GM04503 (cell line): ENCODE data around the gene GID4.
"Not testable (repeated sequence)": the region's sequence is repeated elsewhere in the genome, so short reads cannot be mapped to it uniquely, and the experiment has no call there.

ENCODE experiments used
- DNase-seq: peaks from one replicate; pipeline ENCODE4 v3.0.0-alpha.2; 2012; ENCODE audit warnings: low read depth

Gene GID4

DNA sequence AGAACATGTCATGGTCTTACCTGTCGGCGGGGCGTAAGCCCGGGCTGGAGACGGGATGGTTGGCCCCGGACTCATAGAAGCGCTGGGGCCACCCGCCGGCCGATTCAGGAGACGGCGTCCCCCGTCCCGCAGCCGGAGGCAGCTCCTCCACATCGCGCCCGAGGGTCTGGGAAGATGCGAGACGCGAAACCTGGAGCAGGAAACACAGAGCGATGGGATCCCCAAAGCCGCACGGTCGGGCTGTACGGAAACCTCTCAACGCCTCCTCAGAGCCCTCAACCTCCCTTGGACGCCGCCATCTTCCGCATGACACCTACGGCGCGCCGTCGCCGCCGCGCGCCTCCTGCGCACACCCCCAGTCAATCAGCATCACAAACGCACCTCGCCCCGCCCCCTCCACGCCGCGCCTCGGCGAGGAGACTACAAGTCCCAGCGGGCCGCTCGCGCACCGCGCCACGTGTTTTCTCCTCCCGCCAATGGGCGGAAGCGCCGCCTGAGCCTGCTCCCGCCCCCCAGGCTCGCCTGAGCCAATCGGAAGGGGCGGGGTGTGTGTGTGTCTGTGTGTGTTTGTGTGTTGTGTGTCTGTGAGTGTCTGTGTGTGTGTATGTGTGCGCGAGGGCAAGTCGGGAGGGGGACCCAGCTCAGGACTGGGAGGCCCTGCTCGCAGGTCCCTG is at the start of gene GID4, which contains the start of gene ATPAF2:
TSS of gene GID4 (plus strand) at position 548 of the 674 bp plus-strand sequence. CDS start at position 605, 57 bp downstream.
TSS of gene ATPAF2 (minus strand) at position 308 of the 674 bp plus-strand sequence. CDS start at position 153, 155 bp downstream.
- DNase-seq, result peak; percentile 88

DNA sequence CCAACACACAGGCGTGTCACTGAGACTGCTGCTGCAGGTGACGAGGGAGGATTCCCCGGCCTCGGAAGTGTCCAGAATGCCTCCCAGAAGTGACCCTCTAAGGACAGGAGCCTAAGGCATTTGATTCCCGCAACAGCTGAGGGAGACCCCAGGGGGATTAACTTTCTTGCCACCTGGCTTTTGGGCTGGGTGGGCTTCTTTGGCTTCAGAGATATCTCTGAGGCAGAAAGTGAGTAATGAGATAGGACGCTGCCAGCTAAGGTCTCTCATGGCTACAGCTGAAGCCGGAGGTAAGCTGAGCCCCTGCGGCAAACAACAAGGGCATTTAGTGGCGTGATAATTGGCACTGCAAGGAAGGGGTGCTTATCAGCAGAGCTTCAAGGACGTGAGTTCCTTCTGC is 49.6 kb upstream of the GID4 start:
- DNase-seq, result no peak

DNA sequence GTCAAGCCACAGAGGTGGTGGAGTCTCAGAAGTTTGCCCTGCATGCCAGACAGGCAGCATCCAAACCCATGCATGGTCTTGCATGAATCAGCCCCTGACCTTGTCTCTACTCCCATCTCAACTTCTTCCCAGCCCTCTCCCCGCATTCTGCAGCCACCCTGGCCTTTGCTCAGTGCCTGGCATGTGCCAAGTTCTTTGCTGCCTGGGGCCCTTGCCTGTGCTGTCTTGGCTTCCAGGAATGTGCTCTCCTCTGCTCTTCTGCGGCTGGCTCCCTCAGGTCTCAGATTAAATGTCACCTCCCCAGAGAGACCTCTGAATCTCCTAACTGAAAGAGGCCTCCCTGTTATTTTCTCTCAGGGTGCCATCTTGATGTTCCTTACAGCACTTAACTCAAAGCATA is 48.9 kb upstream of the GID4 start:
- no peak for DNase-seq

DNA sequence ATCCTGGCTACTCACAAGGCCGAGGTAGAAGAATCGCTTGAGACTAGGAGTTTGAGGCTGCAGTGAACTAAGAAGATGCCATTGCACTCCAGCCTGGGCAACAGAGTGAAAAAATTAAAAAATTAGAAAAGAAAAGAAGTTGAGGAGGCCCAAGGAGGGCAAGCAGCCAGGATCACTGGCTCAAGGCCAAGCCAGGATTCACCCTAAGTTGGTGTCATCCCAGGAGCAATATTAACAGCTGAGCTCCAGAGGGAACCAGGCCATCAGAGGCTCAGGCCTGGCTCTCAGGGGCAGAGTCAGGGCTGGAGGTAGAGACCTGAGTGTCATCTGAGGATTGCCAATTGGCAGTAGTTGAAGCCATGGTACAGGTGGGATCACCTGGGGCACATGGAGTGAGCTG is 45.8 kb upstream of the GID4 start:
- DNase-seq, result no peak

DNA sequence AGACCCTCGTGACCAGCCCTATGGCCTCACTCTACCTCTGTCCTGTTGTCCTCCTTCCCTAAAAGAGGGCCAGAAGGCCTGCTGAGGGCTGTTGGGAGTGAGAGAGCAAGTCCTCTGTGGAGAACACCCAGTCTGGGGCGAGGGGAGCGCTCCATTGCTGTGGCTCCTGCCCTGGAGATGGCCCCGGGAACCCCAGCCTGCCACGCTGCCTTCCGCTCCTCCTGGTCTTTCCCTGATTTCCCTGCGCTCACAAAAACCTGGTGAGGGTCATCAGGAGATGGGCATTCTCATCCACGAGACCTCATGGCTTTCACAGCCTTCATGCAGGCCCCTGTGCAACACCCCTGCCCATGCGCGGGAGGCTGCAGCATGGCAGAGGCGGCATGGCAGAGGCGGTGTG is 45.4 kb upstream of the GID4 start:
- no peak for DNase-seq

DNA sequence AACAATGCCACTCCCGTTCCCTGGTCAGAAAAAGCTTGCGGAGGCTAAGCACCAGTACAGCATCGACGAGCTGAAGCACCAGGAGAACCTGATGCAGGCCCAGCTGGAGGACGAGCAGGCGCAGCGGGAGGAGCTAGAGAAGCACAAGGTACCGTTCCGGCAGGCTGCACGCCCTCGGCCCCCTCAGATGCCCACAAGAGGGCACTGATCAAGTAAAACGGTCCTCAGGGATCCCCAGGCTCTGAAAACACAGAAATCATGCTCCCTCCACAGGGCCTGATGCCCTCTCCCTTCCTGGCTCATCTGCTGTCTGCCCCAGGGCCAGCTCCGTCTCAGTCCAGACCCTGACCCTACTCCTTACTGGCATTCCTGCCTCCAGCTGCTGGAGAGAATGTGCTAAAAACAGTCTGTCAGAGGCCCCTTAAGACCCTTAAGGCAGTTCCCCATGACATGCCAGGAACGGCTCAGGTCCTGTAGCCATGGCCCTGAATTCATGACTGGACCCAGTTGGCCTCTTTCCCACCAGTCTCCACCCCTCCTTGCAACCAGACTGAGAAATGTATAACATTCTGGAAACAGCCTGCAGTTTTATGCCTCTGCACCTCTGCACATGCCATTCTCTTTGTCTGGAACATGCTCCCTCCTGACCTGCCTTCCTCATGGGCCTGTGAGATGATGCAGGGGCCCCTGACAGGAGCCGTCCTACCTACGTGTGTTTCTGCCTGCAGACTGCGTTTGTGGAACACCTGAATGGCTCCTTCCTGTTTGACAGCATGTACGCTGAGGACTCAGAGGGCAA is 44.7 kb upstream of the GID4 start:
- no peak for DNase-seq

DNA sequence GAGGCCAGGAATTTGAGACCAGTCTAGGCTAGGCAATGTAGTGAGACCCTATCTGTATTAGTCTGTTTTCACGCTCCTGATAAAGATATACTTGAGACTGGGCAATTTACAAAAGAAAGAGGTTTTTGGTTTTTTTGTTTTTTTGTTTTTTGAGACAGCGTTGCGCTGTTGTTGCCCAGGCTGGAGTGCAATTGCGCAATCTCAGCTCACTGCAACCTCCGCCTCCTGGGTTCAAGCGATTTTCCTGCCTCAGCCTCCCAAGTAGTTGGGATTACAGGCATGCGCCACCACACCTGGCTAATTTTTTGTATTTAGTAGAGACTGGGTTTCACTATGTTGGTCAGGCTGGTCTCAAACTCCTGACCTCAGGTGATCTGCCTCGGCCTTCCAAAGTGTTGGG is 43.3 kb upstream of the GID4 start:
- not testable (repeated sequence) for DNase-seq

DNA sequence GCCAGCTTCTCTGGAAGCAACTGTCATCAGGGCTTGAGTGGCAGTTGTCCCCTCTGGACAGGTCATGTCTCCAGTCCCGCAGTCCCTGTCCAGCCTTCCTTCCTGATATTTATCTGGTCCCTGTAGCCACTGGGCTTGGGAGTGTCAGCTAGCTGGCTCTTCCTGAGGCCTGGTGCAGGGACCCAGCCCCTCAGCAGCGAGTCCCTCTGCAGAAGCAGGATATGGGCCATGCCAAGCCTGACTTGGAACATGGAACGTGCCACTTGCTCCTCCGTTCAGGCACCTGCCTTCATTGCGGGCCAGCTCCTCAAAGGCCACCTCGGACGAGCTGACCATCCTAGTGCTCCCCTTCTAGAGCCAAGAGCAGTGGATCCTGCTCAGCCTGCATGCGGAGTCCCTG is 40.3 kb upstream of the GID4 start:
- DNase-seq, result no peak

DNA sequence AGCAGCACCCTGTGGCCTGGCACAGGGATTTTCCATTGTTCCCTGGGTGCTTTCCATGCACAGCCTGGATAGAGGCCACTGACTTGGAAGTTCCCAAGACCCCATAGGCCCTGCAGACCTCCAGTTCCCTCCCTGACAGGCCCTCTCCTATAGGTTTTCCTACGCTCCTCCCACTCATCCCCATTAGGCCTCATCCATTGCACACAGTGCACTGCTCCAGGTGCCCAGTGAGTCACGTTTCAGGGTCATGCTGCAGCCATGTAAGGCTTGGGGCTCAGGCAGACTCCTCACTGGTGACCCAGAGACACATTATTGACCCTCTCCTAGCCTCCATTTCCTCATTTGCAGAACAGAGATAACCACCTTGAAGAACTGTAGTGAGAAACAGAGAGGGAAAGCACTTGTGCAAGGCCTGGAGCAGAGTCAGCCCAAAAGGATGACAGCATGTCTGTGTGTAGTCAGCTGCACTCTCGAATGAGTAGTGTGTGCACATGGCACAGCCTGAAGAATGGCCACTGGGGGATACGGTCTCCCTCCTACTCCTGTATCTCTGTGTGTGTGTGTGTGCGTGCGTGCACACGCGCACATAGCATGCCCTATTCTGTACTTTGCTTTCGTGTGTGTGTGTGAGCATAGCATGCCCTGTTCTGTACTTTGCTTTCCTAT is 39.7 kb upstream of the GID4 start:
- no peak for DNase-seq

DNA sequence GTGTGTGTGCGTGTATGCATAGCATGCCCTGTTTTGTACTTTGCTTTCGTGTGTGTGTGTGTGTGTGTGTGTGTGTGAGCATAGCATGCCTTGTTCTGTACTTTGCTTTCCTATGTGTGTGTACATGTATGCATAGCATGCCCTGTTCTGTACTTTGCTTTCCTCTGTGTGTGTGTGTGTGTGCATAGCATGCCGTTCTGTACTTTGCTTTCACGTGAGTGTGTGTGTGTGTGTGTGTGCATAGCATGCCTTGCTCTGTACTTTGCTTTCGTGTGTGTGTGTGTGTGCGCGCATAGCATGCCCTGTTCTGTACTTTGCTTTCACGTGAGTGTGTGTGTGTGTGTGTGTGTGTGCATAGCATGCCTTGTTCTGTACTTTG is 39.2 kb upstream of the GID4 start:
- no peak for DNase-seq

DNA sequence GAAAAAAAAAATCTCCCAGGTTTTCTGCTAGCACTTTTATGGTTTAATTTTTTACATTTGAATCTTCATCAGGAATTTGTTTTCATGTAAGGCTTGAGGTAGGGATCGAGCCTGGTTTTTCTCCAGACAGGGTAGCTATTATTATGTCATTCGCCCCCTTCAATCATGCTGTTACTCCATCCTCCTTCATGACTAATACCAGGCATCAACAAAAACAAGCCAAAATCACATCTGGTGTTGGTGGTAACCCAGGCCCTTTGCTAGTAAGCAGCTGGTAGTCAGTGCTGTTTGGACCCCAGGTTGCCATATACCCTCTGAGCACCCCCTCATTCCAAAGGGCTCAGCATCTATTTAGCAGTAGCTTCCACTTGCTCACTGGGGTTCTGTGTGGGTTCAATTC is 37.0 kb upstream of the GID4 start:
- DNase-seq, result no peak

DNA sequence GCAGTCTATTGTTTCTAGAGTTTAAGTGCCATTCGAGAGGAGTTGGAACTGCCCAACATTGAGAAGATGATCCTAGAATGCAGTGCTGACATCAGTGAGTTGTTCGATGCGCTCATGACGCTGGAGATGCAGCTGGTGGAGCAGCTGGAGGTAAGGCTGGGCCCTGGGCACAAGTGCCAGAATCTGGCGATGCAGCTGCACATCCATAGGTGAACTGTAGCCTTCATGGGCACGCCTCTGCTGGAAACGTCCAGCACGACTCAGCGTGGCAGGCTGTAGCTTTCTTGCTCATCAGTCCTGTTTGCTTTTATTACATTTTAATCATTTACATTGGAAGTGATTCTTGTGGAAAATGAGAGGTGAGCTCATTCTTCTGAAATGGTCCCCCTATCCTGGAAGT is 34.9 kb upstream of the GID4 start:
- DNase-seq, result no peak

DNA sequence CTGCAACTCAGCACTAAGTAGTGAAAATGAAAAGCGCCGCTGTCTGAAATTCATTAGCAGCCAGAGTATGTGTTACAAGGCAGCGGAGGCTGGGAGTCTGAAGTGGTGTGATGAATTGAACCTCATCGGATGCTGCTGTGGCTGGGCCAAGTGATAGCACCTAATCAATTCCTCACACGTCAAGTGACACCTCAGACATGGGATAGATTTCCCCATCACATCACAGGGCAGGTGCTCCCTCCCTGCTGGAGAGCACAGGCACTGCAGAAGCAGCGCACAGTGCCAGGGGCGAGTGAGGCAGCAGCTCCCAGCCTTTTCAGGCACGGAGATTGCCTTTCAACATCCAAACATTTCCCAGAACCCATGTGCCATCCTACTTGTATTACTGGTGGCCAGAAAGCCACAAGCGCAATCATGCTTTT is 34.3 kb upstream of the GID4 start:
- no peak for DNase-seq

DNA sequence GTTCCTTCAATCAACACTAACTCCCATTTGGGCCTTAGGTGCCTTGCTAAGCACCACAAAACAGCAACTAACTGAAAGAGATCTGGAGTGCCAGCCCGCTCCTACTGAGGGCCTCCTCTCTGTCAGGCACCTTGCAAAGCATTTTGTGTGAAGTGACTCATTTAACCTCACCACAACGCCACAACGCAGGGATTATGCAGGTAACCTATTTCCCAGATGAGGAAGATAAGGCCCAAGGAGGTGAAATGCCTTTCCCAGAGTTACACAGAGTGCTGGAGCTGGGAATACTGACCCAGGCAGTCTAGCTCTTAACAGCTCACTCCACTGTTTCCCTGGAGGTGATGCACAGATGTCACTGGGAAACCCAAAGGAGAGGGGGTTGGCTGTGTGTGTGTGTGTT is 33.7 kb upstream of the GID4 start:
- DNase-seq, result no peak

DNA sequence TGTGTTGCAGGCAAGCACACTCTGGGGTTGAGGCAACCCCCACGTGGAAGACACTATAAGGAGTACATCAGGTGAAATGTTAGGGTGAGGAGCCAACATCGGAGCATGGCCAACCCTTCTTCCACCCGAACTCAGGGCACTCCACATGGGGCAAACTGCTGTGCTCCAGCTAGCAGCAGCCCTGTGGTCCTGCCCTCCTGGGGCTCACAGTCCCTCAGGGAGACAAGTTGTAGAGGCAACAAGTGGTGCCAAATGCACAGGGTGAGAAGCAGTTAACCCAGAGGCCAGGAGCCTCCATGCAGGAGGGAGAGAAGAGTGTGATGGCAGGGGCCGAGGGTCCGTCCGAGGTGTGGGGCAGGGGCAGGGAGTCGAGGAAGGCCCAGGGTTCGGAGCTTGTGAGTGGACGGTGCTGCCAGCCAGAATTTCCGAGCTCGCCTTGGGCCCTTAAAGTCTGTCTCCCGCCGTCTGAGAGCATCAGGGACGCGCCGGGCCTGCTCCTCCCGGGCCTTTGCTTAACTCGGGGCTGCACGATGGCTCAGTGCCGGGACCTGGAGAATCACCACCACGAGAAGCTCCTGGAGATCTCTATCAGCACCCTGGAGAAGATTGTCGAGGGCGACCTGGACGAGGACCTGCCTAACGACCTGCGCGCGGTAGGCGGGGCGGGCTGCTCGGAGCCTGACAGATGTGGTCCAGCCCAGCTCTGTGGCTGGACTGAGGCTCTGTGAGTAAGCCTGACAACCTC is 32.5 kb upstream of the GID4 start:
- no peak for DNase-seq

DNA sequence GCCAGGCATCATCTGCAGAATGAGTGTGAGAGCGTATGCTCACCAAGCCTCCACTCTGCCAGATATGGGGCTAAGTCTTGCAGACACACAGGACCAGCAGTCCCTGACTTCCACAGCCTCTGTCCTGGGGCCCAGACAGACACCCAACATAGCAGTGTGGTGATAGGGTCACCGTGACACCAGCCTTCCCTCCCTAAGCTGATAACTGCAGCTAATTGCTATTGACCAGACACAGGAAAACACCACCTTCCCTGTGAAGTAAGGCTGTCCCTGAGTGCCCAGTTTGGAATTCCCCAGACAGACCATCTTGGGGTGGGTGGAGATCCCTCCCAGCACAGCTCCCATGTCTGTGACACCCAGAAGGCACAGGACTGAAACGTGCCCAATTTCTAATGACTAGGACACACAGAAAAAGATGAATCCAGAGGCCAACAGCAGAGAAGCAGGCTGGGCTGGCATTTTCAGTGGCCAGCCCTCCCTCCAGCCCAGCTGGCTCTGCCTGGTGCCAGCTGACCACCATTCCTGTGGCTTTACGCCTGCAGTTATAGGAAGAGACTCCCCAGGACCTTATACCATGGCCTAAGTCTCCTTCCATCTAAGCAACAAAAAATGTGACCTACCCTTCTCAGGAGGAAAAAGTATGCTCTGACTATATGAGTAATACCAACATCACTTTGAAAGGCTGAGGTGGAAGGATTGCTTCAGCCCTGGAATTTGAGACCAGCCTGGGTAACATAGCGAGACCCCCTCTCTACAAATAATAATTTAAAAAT is 30.5 kb upstream of the GID4 start:
- DNase-seq, result peak; percentile 61

DNA sequence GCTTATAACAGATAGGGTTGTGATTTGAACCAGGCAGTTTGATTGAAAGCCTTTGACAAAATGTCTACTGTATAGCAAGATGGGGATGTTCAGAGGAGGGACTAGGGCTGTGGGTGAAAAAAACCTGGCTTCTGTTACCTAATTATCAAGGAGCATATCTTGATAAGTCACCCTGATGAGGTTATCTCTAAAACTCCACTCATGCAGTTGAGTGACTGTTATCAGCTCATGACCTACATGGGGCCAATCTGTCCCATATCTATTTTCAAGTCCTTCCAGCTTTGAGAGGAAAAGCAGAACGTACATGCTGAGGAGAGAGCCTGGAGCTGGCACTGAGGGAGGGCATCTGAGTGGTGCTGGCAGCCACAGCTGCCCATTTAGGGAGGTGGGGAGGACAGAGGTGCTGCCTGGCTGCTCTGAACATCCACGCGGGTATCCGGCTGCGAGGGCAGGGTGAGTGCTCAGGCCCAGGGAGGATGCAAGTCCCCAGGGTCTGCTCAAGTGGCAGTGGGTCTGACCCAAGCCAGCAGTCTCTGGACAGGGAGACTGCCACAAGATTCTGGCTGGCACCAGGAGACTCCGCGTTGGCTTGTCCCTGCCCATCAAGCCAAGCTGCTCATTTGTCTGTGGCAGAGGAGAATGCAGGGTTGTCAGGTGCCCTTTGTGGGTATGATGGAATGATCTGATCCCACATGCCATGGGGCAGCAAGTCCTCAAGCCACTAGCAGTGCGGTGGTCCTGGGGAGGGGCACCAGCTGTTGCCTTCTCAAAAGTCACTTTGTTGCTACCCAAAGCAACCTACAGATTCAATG is 29.4 kb upstream of the GID4 start:
- no peak for DNase-seq

DNA sequence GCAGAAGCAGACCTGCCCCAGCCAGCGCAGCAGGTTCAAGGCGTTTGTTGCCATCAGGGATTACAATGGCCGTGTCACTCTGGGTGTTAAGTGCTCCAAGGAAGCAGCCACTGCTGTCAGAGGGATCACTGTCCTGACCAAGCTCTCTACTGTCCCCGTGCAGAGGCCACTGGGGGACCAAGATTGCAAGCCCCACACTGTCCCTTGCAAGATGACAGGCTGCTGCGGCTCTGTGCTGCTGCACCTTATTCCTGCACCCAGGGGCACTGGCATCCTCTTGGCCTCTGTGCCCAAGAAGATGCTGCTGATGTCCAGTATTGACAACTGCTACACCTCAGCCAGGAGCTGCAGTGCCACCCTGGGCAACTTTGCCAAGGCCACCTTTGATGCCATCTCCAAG is 27.9 kb upstream of the GID4 start:
- no peak for DNase-seq

DNA sequence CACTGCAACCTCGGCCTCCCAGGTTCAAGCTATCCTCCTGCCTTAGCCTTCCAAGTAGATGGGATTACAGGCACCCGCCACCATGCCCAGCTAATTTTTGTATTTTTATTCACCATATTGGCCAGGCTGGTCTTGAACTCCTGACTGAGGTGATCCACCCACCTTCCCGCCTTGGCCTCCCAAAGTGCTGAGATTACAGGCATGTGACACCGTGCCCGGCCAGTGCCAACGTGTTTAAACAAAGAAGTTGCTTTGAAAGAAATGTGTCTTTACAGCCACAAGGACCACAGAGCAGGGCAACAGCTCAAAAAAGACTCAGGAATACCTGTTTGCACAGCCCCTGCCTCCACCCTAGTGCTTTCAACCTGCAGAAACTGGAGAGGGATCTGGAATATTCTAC is 25.2 kb upstream of the GID4 start:
- DNase-seq, result no peak

DNA sequence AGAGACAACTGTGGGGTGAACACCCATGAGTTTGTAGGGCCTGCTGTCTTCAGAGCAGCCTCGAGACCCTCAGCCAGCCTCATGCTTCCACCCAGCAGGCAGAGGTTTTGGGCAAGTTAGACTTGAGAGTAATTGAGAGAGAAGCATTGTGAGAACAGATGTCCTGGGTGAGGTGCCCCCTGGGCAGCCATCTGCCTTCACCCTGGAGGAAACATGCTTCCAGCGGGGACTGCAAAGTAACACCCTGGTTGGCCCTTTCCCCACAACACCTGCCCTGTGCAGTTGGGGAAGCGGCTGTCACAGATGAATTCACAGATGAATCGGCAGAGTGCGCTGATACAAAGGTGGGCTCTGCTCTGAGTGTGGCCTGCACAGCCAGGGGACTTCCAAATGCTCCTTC is 23.6 kb upstream of the GID4 start:
- no peak for DNase-seq

DNA sequence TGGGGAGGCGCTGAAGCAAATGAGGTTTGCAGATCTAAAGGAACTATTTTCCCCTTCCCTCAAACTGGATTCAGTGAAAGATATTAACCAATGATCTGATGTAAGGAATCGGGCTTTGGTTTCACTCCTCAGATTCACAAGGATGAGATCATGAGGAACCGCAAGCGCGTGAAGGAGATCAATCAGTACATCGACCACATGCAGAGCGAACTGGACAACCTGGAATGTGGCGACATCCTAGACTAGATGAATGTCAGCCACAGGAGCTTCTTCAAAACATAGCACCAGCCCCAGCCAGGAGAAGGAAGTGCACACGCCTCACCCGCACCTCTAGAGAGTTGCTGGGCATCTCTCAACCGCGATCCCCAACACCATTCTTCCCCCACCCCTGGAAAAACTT is 22.8 kb upstream of the GID4 start:
- DNase-seq, result no peak
